ENCODE results near the gene FILIP1L. TPM values are rescaled to one million over a fixed set of nuclear protein-coding genes. Genes with fewer than 3 reads are reported as not detected.

FILIP1L gene
- total and polyA plus RNA-seq, 2 of the 8 experiments (the other 6 are each of a cell fraction or from before 2014, with no cell fraction given), result 0.06 to 0.09 TPM

DNA sequence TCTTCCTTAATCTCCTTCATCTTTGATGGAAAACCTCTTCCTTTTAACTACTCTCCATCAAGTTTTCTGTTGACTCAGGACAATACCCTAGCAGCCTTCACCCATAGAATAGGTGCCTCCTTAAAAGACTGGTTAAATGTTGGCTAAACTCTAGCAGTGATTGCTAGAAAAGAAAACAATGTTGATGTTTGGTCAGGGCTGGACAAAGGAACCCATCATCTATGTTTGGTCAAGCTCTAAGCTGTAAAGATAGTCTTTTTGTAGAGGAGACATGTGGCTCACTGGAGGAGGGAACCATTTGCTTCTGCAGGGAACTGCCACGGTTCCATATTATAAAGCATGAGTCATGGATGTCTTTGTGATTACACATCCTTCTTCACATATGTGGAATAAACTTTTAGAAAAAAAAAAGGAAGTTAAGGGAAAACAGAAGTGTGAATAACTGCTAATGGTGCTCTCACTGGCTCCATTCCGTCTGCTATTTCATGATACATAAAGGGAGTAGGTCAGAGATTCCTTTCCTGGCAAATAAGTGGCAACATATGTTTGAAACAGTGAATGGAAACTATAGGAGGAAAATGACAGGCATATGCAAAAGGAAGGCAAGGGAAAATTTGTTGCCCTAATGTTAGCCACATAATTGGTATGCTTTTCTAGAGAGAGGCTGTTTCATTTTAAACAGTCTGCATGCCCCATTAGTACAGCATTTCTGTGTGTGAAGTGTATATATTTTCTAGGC, 218.4 kb downstream of the FILIP1L start (continued):
- TF ChIP-seq POLR2AphosphoS5 (IDR thresholded peaks at IDR 0.05; ENCODE audit: low read depth, low read length), result no peak
- TF ChIP-seq MAFK (IDR thresholded peaks at IDR 0.05; ENCODE audit: low read depth, low read length), result no peak
- no peak for TF ChIP-seq YY1 (IDR thresholded peaks at IDR 0.05; ENCODE audit: low read depth, low read length)
- TF ChIP-seq NRF1 (IDR thresholded peaks at IDR 0.05; ENCODE audit: low read depth, low read length), result no peak
- no peak for TF ChIP-seq SAP30 (IDR thresholded peaks at IDR 0.05; ENCODE audit: insufficient read depth, insufficient replicate concordance, low read length)
- no peak for TF ChIP-seq JUND (IDR thresholded peaks at IDR 0.05; ENCODE audit: low read length)

Data from H1 (cell line).